SK-N-MC (cell line): ENCODE results near the gene GALNT9.

Experiments used
- EZH2 ChIP-seq: fragments of 200-600 bp; sonication (generic); IDR thresholded peaks from one replicate; pipeline ENCODE4 v1.6.1; 2017; ENCODE audit warnings: antibody characterized with exemption
- FOXP2 ChIP-seq: optimal IDR thresholded peaks from 2 replicates; pipeline ENCODE3; 2011; ENCODE audit warnings: mild to moderate bottlenecking, moderate library complexity; ENCODE audit not compliant: insufficient read depth; ENCODE audit errors: extremely low read length, control extremely low read depth
- POLR2AphosphoS5 ChIP-seq: IDR thresholded peaks from 2 replicates; pipeline ENCODE4 v1.6.1; 2012; ENCODE audit warnings: mild to moderate bottlenecking, low read depth, low read length, borderline replicate concordance

- no peak for TF ChIP-seq POLR2AphosphoS5
- TF ChIP-seq EZH2: no peak
- TF ChIP-seq FOXP2: no peak
Measured at GRCh38 chr12:132151145-132151765, 178.1 kb downstream of the GALNT9 start.
